Astrocyte (in vitro differentiated cells and primary cell): ENCODE measurements around the gene AOAH. TPM values are rescaled to one million over a fixed set of nuclear protein-coding genes. Genes with fewer than 3 reads are reported as not detected.
"Not testable (repeated sequence)": the region's sequence is repeated elsewhere in the genome, so short reads cannot be mapped to it uniquely, and the experiment has no call there.

Source experiments
- DNase-seq: peaks from one replicate; pipeline ENCODE4 v3.0.0-alpha.2; 2010; ENCODE audit warnings: low read depth
- FAIRE-seq: peaks from 2 replicates; lab custom pipeline; 2011; peaks lifted over from hg19 to GRCh38; lab: Jason Lieb, UNC
- H2AFZ ChIP-seq: 2 replicates; pipeline ENCODE4 v1.6.0; 2012; ENCODE audit warnings: low read depth, low read length, inconsistent platforms
- H3K27ac ChIP-seq: 2 replicates; pipeline ENCODE4 v1.5.1; 2011; ENCODE audit warnings: low read depth, low read length, inconsistent platforms
- H3K27me3 ChIP-seq: 2 replicates; pipeline ENCODE4 v1.6.0; 2011; ENCODE audit warnings: low read length, inconsistent platforms; ENCODE audit not compliant: insufficient read depth
- H3K36me3 ChIP-seq: 2 replicates; pipeline ENCODE4 v1.5.1; 2011; ENCODE audit warnings: low read length, inconsistent platforms; ENCODE audit not compliant: insufficient read depth
- H3K4me1 ChIP-seq: 2 replicates; pipeline ENCODE4 v1.5.1; 2011; ENCODE audit warnings: low read length, inconsistent platforms; ENCODE audit not compliant: insufficient read depth
- H3K4me2 ChIP-seq: 2 replicates; pipeline ENCODE4 v1.6.0; 2012; ENCODE audit warnings: low read length, inconsistent platforms
- H3K4me3 ChIP-seq: 2 replicates; pipeline ENCODE4 v1.5.1; 2011; ENCODE audit warnings: low read depth, mild to moderate bottlenecking, low read length, inconsistent platforms; ENCODE audit not compliant: insufficient read depth
- H3K79me2 ChIP-seq: 2 replicates; pipeline ENCODE4 v1.6.0; 2012; ENCODE audit warnings: mild to moderate bottlenecking, low read length, inconsistent platforms; ENCODE audit not compliant: insufficient read depth
- H3K9ac ChIP-seq: 2 replicates; pipeline ENCODE4 v1.6.0; 2012; ENCODE audit warnings: mild to moderate bottlenecking, low read length, inconsistent platforms
- H3K9me3 ChIP-seq: 2 replicates; pipeline ENCODE4 v1.5.1; 2012; ENCODE audit warnings: low read depth, mild to moderate bottlenecking, low read length, inconsistent platforms; ENCODE audit not compliant: insufficient read depth
- H4K20me1 ChIP-seq: 2 replicates; pipeline ENCODE4 v1.6.0; 2012; ENCODE audit warnings: low read length, inconsistent platforms; ENCODE audit not compliant: insufficient read depth
- H3K27ac Mint-ChIP-seq: one replicate; pipeline ENCODE4 v1.8.0; 2021; ENCODE audit warnings: mild to moderate bottlenecking, mixed read lengths; ENCODE audit not compliant: unreplicated experiment
- H3K27me3 Mint-ChIP-seq: one replicate; pipeline ENCODE4 v1.8.0; 2021; ENCODE audit warnings: low read depth, mixed read lengths; ENCODE audit not compliant: unreplicated experiment
- H3K36me3 Mint-ChIP-seq: one replicate; pipeline ENCODE4 v1.8.0; 2021; ENCODE audit warnings: low read depth, mixed read lengths; ENCODE audit not compliant: unreplicated experiment
- H3K4me1 Mint-ChIP-seq: one replicate; pipeline ENCODE4 v1.8.0; 2021; ENCODE audit warnings: low read depth, mixed read lengths; ENCODE audit not compliant: unreplicated experiment
- H3K4me3 Mint-ChIP-seq: one replicate; pipeline ENCODE4 v1.8.0; 2021; ENCODE audit warnings: mild to moderate bottlenecking, moderate library complexity, mixed read lengths; ENCODE audit not compliant: unreplicated experiment
- H3K9me3 Mint-ChIP-seq: one replicate; pipeline ENCODE4 v1.8.0; 2021; ENCODE audit warnings: mild to moderate bottlenecking, mixed read lengths; ENCODE audit not compliant: unreplicated experiment
- CTCF ChIP-seq: IDR thresholded peaks from 2 replicates; pipeline ENCODE4 v1.5.1; 2011; ENCODE audit warnings: low read depth, mild to moderate bottlenecking, inconsistent platforms, low read length, moderate library complexity; ENCODE audit not compliant: insufficient read depth
- EZH2 ChIP-seq: IDR thresholded peaks from 2 replicates; pipeline ENCODE4 v1.6.1; 2012; ENCODE audit warnings: mild to moderate bottlenecking, low read length, inconsistent platforms; ENCODE audit not compliant: insufficient read depth
- total RNA-seq: library from RNA; stranded (reverse); gene quantifications from 2 replicates; pipeline ENCODE4 v1.2.1, GENCODE V29; 2021

Gene AOAH
- total RNA-seq, 1 donor from 2014 or later: not detected

GRCh38 chr7:36650320-36650719, 74.0 kb downstream of the AOAH start:
- Histone ChIP-seq H3K9me3 (no peaks in the 10 kb centered on the region), H3K36me3 (no peaks in the 10 kb centered on the region), H3K4me3 (no peak overlapping the region), H4K20me1 (no peaks in the 10 kb centered on the region), H2AFZ (no peak overlapping the region), H3K79me2 (no peaks in the 10 kb centered on the region), H3K9ac (no peak overlapping the region), H3K4me2 (no peak overlapping the region), H3K4me1 (peaks cover 11% of the 10 kb centered on the region), H3K27ac (no peak overlapping the region), H3K27me3 (peaks cover 2% of the 10 kb centered on the region)
- no peak for DNase-seq
- Mint-ChIP-seq H3K27ac (no peak overlapping the region), H3K4me1 (peaks cover 25% of the 10 kb centered on the region), H3K4me3 (no peak overlapping the region), H3K36me3 (no peaks in the 10 kb centered on the region), H3K9me3 (no peaks in the 10 kb centered on the region), H3K27me3 (no peaks in the 10 kb centered on the region)
- FAIRE-seq: no peak
- TF ChIP-seq CTCF: no peak
- no peak for TF ChIP-seq EZH2

- H3K4me3 ChIP-seq, FAIRE-seq, H2AFZ ChIP-seq, H3K4me3 Mint-ChIP-seq, H3K4me2 ChIP-seq, H4K20me1 ChIP-seq, H3K9ac ChIP-seq, H3K27ac Mint-ChIP-seq, H3K36me3 ChIP-seq, H3K27me3 Mint-ChIP-seq, H3K9me3 Mint-ChIP-seq, DNase-seq, H3K27ac ChIP-seq, H3K9me3 ChIP-seq, H3K27me3 ChIP-seq, H3K79me2 ChIP-seq, H3K36me3 Mint-ChIP-seq: not testable (repeated sequence)
- H3K4me1 Mint-ChIP-seq: peaks cover 27% of the 10 kb centered on the region
- peaks cover 11% of the 10 kb centered on the region for H3K4me1 ChIP-seq
Observed at GRCh38 chr7:36649319-36649718, 75.0 kb downstream of the AOAH start.

- DNase-seq: no peak
- Mint-ChIP-seq H3K27ac (no peak overlapping the region), H3K4me3 (no peak overlapping the region), H3K4me1 (peaks cover 20% of the 10 kb centered on the region), H3K9me3 (no peaks in the 10 kb centered on the region), H3K27me3 (no peaks in the 10 kb centered on the region), H3K36me3 (no peaks in the 10 kb centered on the region)
- Histone ChIP-seq H3K27me3 (peaks cover 3% of the 10 kb centered on the region), H3K4me2 (no peak overlapping the region), H3K9ac (no peak overlapping the region), H3K4me3 (no peak overlapping the region), H3K27ac (no peak overlapping the region), H3K79me2 (no peaks in the 10 kb centered on the region), H3K36me3 (no peaks in the 10 kb centered on the region), H2AFZ (no peak overlapping the region), H3K9me3 (no peaks in the 10 kb centered on the region), H4K20me1 (no peaks in the 10 kb centered on the region), H3K4me1 (peaks cover 8% of the 10 kb centered on the region)
- TF ChIP-seq CTCF: no peak
- no peak for TF ChIP-seq EZH2
- no peak for FAIRE-seq
Observed at GRCh38 chr7:36648441-36648840, 75.9 kb downstream of the AOAH start.
